OCI-LY1 (cell line): ENCODE measurements around the gene RAPGEF5.

Source experiments
- H2AFZ ChIP-seq: fragments of 200-600 bp; sonication (generic), shearing (Covaris generic); 2 replicates; pipeline ENCODE4 v1.6.0; 2014; ENCODE audit warnings: antibody characterized with exemption, mild to moderate bottlenecking, low read length
- H3F3A ChIP-seq: fragments of 200-600 bp; sonication (generic), shearing (Covaris generic); 2 replicates; pipeline ENCODE4 v1.6.0; 2014; ENCODE audit warnings: mild to moderate bottlenecking, antibody characterized with exemption, low read length, moderate library complexity; ENCODE audit not compliant: insufficient read depth
- H3K27ac ChIP-seq: fragments of 200-600 bp; sonication (generic); 2 replicates; pipeline ENCODE4 v1.5.1; 2014; ENCODE audit warnings: low read length, mixed run types, mild to moderate bottlenecking, low read depth; ENCODE audit not compliant: poor library complexity, severe bottlenecking
- H3K27me3 ChIP-seq: fragments of 200-600 bp; sonication (generic); 2 replicates; pipeline ENCODE4 v1.6.0; 2014; ENCODE audit warnings: antibody characterized with exemption, mild to moderate bottlenecking, low read length, moderate library complexity; ENCODE audit not compliant: insufficient read depth
- H3K36me3 ChIP-seq: fragments of 200-600 bp; sonication (generic); 2 replicates; pipeline ENCODE4 v1.6.1; 2014; ENCODE audit warnings: mild to moderate bottlenecking, antibody characterized with exemption, low read length, moderate library complexity, mixed read lengths; ENCODE audit not compliant: insufficient read depth
- H3K4me1 ChIP-seq: fragments of 200-600 bp; sonication (generic); 2 replicates; pipeline ENCODE4 v1.5.1; 2014; ENCODE audit warnings: mild to moderate bottlenecking, low read length, moderate library complexity; ENCODE audit not compliant: insufficient read depth, severe bottlenecking
- H3K4me2 ChIP-seq: fragments of 200-600 bp; sonication (generic), shearing (Covaris generic); 2 replicates; pipeline ENCODE4 v1.6.1; 2014; ENCODE audit warnings: low read length
- H3K4me3 ChIP-seq: fragments of 200-600 bp; sonication (generic); 2 replicates; pipeline ENCODE4 v1.5.1; 2014; ENCODE audit warnings: low read length, low read depth, mild to moderate bottlenecking, mixed read lengths; ENCODE audit not compliant: poor library complexity, severe bottlenecking
- H3K79me2 ChIP-seq: fragments of 200-600 bp; shearing (Covaris generic); 2 replicates; pipeline ENCODE4 v1.6.1; 2016; ENCODE audit warnings: mixed run types, low read length, mixed read lengths; ENCODE audit not compliant: insufficient read depth
- H3K9ac ChIP-seq: fragments of 200-600 bp; sonication (generic), shearing (Covaris generic); 2 replicates; pipeline ENCODE4 v1.6.1; 2014; ENCODE audit warnings: mild to moderate bottlenecking, low read length, mixed read lengths
- H3K9me2 ChIP-seq: fragments of 200-600 bp; sonication (generic), shearing (Covaris generic); 2 replicates; pipeline ENCODE4 v1.6.1; 2014; ENCODE audit warnings: low read depth, mild to moderate bottlenecking, low read length, mixed read lengths
- H3K9me3 ChIP-seq: fragments of 200-600 bp; shearing (Covaris generic); 2 replicates; pipeline ENCODE4 v1.6.1; 2014; ENCODE audit warnings: low read length, mixed read lengths
- H4K20me1 ChIP-seq: fragments of 200-600 bp; sonication (generic), shearing (Covaris generic); 2 replicates; pipeline ENCODE4 v1.6.0; 2016; ENCODE audit warnings: mild to moderate bottlenecking, low read length; ENCODE audit not compliant: insufficient read depth
- EZH2 ChIP-seq: fragments of 200-600 bp; sonication (generic), shearing (Covaris generic); IDR thresholded peaks from 2 replicates; pipeline ENCODE4 v1.8.0; 2017; ENCODE audit warnings: borderline replicate concordance, mixed run types, mild to moderate bottlenecking, antibody characterized with exemption, low read length, moderate library complexity, mixed read lengths
- TF ChIP-seq, protein P1 (sequence below): fragments of 200-600 bp; sonication (generic), shearing (Covaris generic); IDR thresholded peaks from 2 replicates; pipeline ENCODE4 v1.5.1; 2017; ENCODE audit warnings: mild to moderate bottlenecking, antibody characterized with exemption, low read length, moderate library complexity, mixed read lengths

RAPGEF5 gene

DNA sequence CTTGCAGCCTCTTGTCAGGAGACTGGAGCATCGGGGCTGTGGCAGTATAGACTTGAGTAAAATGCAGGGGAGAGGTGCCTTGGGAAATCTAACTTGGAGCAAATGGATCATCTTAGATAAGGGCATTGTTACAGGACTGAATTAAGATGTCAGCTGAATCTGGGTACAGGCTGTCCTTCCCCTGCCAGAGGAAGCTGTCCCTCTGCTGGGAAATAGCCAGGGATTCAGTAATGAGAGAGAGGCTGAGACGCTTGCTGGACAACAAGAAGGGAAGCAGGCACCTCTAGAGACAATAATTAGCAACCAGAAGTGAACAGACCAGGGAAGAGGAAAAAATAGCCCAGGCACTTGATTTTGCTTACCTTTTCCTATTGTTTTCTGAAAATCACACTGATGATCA lies 20.7 kb upstream of the RAPGEF5 start:
- peaks cover 24% of the 10 kb centered on the region for H3K4me1 ChIP-seq
- no peaks in the 10 kb centered on the region for H3K36me3 ChIP-seq
- H4K20me1 ChIP-seq = no peaks in the 10 kb centered on the region
- H3K9me3 ChIP-seq = no peaks in the 10 kb centered on the region
- H3K79me2 ChIP-seq = no peaks in the 10 kb centered on the region
- TF ChIP-seq, protein P1, sequence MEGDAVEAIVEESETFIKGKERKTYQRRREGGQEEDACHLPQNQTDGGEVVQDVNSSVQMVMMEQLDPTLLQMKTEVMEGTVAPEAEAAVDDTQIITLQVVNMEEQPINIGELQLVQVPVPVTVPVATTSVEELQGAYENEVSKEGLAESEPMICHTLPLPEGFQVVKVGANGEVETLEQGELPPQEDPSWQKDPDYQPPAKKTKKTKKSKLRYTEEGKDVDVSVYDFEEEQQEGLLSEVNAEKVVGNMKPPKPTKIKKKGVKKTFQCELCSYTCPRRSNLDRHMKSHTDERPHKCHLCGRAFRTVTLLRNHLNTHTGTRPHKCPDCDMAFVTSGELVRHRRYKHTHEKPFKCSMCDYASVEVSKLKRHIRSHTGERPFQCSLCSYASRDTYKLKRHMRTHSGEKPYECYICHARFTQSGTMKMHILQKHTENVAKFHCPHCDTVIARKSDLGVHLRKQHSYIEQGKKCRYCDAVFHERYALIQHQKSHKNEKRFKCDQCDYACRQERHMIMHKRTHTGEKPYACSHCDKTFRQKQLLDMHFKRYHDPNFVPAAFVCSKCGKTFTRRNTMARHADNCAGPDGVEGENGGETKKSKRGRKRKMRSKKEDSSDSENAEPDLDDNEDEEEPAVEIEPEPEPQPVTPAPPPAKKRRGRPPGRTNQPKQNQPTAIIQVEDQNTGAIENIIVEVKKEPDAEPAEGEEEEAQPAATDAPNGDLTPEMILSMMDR = no peak
- TF ChIP-seq EZH2 = no peak
- H3F3A ChIP-seq = no peaks in the 10 kb centered on the region
- H3K4me3 ChIP-seq = no peak overlapping the region
- H3K27me3 ChIP-seq = no peaks in the 10 kb centered on the region
- no peak overlapping the region for H3K9ac ChIP-seq
- H3K4me2 ChIP-seq = no peak overlapping the region
- H3K9me2 ChIP-seq = no peaks in the 10 kb centered on the region
- H3K27ac ChIP-seq = no peak overlapping the region
- H2AFZ ChIP-seq = no peak overlapping the region

GRCh38 chr7:22375359-22376048 lies 18.6 kb upstream of the RAPGEF5 start:
- H3K9me3 ChIP-seq = no peaks in the 10 kb centered on the region

DNA sequence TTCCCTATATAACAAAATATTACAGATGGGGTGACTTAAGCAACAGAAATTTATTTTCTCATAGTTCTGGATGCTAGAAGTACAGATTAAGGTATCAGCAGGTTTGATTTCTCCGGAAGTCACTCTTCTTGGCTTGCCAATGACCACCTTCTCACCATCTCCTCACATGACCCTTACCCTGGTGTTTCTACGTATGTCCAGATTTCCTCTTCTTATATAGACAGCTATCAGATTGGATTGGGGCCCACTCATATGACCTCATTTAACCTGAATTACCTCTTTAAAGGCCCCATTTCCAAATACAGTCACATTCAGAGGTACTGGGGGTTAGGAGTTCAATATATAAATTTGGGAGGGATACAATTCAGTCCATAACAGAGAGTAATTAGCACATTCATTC lies 17.0 kb upstream of the RAPGEF5 start:
- H3F3A ChIP-seq = no peaks in the 10 kb centered on the region
- H3K9me2 ChIP-seq = no peaks in the 10 kb centered on the region
- no peak overlapping the region for H3K4me2 ChIP-seq
- H3K27me3 ChIP-seq = no peaks in the 10 kb centered on the region
- H3K79me2 ChIP-seq = no peaks in the 10 kb centered on the region
- no peak overlapping the region for H3K27ac ChIP-seq
- no peaks in the 10 kb centered on the region for H4K20me1 ChIP-seq
- H3K4me3 ChIP-seq = no peak overlapping the region
- peaks cover 24% of the 10 kb centered on the region for H3K4me1 ChIP-seq
- H2AFZ ChIP-seq = no peak overlapping the region
- H3K36me3 ChIP-seq = no peaks in the 10 kb centered on the region
- H3K9ac ChIP-seq = no peak overlapping the region
- H3K9me3 ChIP-seq = no peaks in the 10 kb centered on the region
- TF ChIP-seq, protein P1 = no peak
- no peak for TF ChIP-seq EZH2

More at GRCh38 chr7:22375359-22376048, 18.6 kb upstream of the RAPGEF5 start:
- H3F3A ChIP-seq = no peaks in the 10 kb centered on the region
- H3K36me3 ChIP-seq = no peaks in the 10 kb centered on the region
- peaks cover 24% of the 10 kb centered on the region for H3K4me1 ChIP-seq
- no peaks in the 10 kb centered on the region for H3K9me2 ChIP-seq
- no peak overlapping the region for H3K4me2 ChIP-seq
- no peak overlapping the region for H3K9ac ChIP-seq
- TF ChIP-seq, protein P1 = no peak
- TF ChIP-seq EZH2 = no peak
- H3K27ac ChIP-seq = no peak overlapping the region
- H3K79me2 ChIP-seq = no peaks in the 10 kb centered on the region
- H2AFZ ChIP-seq = no peak overlapping the region
- no peaks in the 10 kb centered on the region for H3K27me3 ChIP-seq
- no peak overlapping the region for H3K4me3 ChIP-seq
- no peaks in the 10 kb centered on the region for H4K20me1 ChIP-seq
